Right atrium auricular region (tissue), 2 donors: ENCODE data around the gene GBP2. TPM values are rescaled to one million over a fixed set of nuclear protein-coding genes. Genes with fewer than 3 reads are reported as not detected.

Source experiments
- DNase-seq: peaks from one replicate; pipeline ENCODE4 v3.0.0-alpha.2; 2019; ENCODE audit warnings: low spot score
- H3K27ac ChIP-seq, 2 donors: fragments of 200-600 bp; sonication (generic); 1 replicate in 1 of 2; 2 replicates in 1 of 2; pipeline ENCODE4 v1.5.1; 2016 to 2019
- H3K27me3 ChIP-seq, 2 donors: fragments of 200-600 bp; sonication (generic); one replicate each; pipeline versions ENCODE4 v1.5.1 to v1.6.0; 2017 to 2019
- H3K36me3 ChIP-seq: fragments of 200-600 bp; sonication (generic); one replicate; pipeline ENCODE4 v1.5.1; 2016
- H3K4me1 ChIP-seq, 2 donors: fragments of 200-600 bp; sonication (generic); one replicate each; pipeline versions ENCODE4 v1.5.1 to v1.6.0; 2017 to 2019
- H3K4me3 ChIP-seq, 2 donors: fragments of 200-600 bp; sonication (generic); 1 replicate in 1 of 2; 2 replicates in 1 of 2; pipeline ENCODE4 v1.5.1; 2017 to 2019; ENCODE audit warnings: mild to moderate bottlenecking in 1 of 2, moderate library complexity in 1 of 2
- H3K9me3 ChIP-seq, 2 donors: fragments of 200-600 bp; sonication (generic); one replicate each; pipeline ENCODE4 v1.5.1; 2019
- total RNA-seq, 2 donors: library from RNA; depleted of rRNA; stranded (reverse); fragments of >200 nt; gene quantifications; one replicate each; pipeline ENCODE4 v1.1.0, GENCODE V29; 2016
- TF ChIP-seq, protein P1 (sequence below), 2 donors: fragments of 200-600 bp; sonication (generic); IDR thresholded peaks; one replicate each; pipeline ENCODE4 v1.5.1; 2019; ENCODE audit warnings: antibody characterized with exemption in 2 of 2

Gene GBP2
- total RNA-seq, 2 donors from 2014 or later, result 12.3 to 22.1 TPM

- Histone ChIP-seq H3K36me3 (peaks cover 28% of the 10 kb centered on the region), H3K27ac (no peak overlapping the region)
These were observed 4.3 kb downstream of the GBP2 start for GRCh38 chr1:89121641-89122040.

GRCh38 chr1:89114662-89115061 is 11.3 kb downstream of the GBP2 start:
- TF ChIP-seq, protein P1, sequence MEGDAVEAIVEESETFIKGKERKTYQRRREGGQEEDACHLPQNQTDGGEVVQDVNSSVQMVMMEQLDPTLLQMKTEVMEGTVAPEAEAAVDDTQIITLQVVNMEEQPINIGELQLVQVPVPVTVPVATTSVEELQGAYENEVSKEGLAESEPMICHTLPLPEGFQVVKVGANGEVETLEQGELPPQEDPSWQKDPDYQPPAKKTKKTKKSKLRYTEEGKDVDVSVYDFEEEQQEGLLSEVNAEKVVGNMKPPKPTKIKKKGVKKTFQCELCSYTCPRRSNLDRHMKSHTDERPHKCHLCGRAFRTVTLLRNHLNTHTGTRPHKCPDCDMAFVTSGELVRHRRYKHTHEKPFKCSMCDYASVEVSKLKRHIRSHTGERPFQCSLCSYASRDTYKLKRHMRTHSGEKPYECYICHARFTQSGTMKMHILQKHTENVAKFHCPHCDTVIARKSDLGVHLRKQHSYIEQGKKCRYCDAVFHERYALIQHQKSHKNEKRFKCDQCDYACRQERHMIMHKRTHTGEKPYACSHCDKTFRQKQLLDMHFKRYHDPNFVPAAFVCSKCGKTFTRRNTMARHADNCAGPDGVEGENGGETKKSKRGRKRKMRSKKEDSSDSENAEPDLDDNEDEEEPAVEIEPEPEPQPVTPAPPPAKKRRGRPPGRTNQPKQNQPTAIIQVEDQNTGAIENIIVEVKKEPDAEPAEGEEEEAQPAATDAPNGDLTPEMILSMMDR (IDR thresholded peaks at IDR 0.05), result no peak
- DNase-seq, result no peak
- H3K4me3 ChIP-seq, result no peak overlapping the region
- no peaks in the 10 kb centered on the region for H3K27me3 ChIP-seq
- no peak overlapping the region for H3K27ac ChIP-seq
- H3K36me3 ChIP-seq, result peaks cover 61% of the 10 kb centered on the region
- no peaks in the 10 kb centered on the region for H3K9me3 ChIP-seq
- H3K4me1 ChIP-seq, result no peaks in the 10 kb centered on the region

More at GRCh38 chr1:89121641-89122040, 4.3 kb downstream of the GBP2 start:
- no peak for DNase-seq
- Histone ChIP-seq H3K4me3 (no peak overlapping the region), H3K9me3 (no peaks in the 10 kb centered on the region), H3K4me1 (peaks cover 0 to 20% of the 10 kb centered on the region in 2 donors), H3K27me3 (no peaks in the 10 kb centered on the region)
- TF ChIP-seq, protein P1 (IDR thresholded peaks at IDR 0.05), result no peak

GRCh38 chr1:89112871-89113613 is 12.9 kb downstream of the GBP2 start:
- no peak overlapping the region for H3K4me3 ChIP-seq
- no peaks in the 10 kb centered on the region for H3K4me1 ChIP-seq
- H3K27ac ChIP-seq, result no peak overlapping the region
- TF ChIP-seq, protein P1 (IDR thresholded peaks at IDR 0.05), result no peak
- H3K9me3 ChIP-seq, result no peaks in the 10 kb centered on the region
- H3K27me3 ChIP-seq, result no peaks in the 10 kb centered on the region
- DNase-seq, result no peak
- H3K36me3 ChIP-seq, result peaks cover 56% of the 10 kb centered on the region

- H3K27me3 ChIP-seq, result no peaks in the 10 kb centered on the region
- no peaks in the 10 kb centered on the region for H3K4me1 ChIP-seq
- no peak overlapping the region for H3K27ac ChIP-seq
- no peak overlapping the region for H3K4me3 ChIP-seq
- peaks cover 17% of the 10 kb centered on the region for H3K36me3 ChIP-seq
- TF ChIP-seq, protein P1 (IDR thresholded peaks at IDR 0.05), result no peak
- no peak for DNase-seq
- H3K9me3 ChIP-seq, result no peaks in the 10 kb centered on the region
These were observed 21.2 kb downstream of the GBP2 start for GRCh38 chr1:89104687-89105086.

DNA sequence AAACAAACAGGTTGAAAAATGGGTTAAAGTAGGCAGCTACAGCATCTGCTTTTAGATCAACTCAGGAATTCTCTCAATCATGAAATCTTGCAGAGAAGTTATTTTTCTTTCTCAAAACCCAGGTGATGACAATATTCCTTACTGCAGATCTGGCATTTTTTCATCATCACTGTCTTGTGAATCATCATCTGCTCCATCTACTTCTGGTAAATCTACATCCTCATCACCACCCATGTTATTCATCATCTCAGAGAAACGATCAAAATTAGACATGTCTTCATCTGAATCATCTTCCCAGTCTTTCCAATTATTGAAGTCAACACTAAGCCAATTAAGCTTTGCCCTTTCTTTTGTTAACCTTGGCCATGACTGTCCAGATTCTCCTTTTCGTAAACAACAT is 21.8 kb downstream of the GBP2 start:
- Histone ChIP-seq H3K27ac (no peak overlapping the region), H3K9me3 (no peaks in the 10 kb centered on the region), H3K27me3 (no peaks in the 10 kb centered on the region), H3K4me3 (no peak overlapping the region), H3K4me1 (no peaks in the 10 kb centered on the region), H3K36me3 (peaks cover 12% of the 10 kb centered on the region)
- DNase-seq, result no peak
- TF ChIP-seq, protein P1 (IDR thresholded peaks at IDR 0.05), result no peak

GRCh38 chr1:89102021-89102420 is 23.9 kb downstream of the GBP2 start:
- no peak overlapping the region for H3K4me3 ChIP-seq
- TF ChIP-seq, protein P1 (IDR thresholded peaks at IDR 0.05), result no peak
- DNase-seq, result no peak
- no peaks in the 10 kb centered on the region for H3K27me3 ChIP-seq
- H3K27ac ChIP-seq, result no peak overlapping the region
- no peaks in the 10 kb centered on the region for H3K36me3 ChIP-seq
- no peaks in the 10 kb centered on the region for H3K9me3 ChIP-seq
- H3K4me1 ChIP-seq, result no peaks in the 10 kb centered on the region
